ENCODE data around the gene NRXN3. TPM values are rescaled to one million over a fixed set of nuclear protein-coding genes. Genes with fewer than 3 reads are reported as not detected.

The NRXN3 gene
- total and polyA plus RNA-seq, 2 of the 4 experiments (the other 2 are of a cell fraction): 4.8 to 25.1 TPM

Small RNA genes within 50 kb of the gene (microRNA-seq; reads per million reads assigned to microRNA genes)
- gene RNA5SP388 (ENCODE audit: insufficient read depth, insufficient read length): not detected

Small RNA genes within 50 kb of the gene (small RNA-seq; reads per million reads assigned to genes)
- 0.04 to 44.0 (median 5.9) reads per million in 5 experiments for gene RNA5SP388

Data from IMR-90 (cell line).